A204.1 (cell line): ENCODE data around the gene FNDC7.
"Not testable (repeated sequence)": the region's sequence is repeated elsewhere in the genome, so short reads cannot be mapped to it uniquely, and the experiment has no call there.

Experiments
- FAIRE-seq: peaks from 2 replicates; lab custom pipeline; 2012; peaks lifted over from hg19 to GRCh38; lab: Jason Lieb, UNC

FNDC7 gene

DNA sequence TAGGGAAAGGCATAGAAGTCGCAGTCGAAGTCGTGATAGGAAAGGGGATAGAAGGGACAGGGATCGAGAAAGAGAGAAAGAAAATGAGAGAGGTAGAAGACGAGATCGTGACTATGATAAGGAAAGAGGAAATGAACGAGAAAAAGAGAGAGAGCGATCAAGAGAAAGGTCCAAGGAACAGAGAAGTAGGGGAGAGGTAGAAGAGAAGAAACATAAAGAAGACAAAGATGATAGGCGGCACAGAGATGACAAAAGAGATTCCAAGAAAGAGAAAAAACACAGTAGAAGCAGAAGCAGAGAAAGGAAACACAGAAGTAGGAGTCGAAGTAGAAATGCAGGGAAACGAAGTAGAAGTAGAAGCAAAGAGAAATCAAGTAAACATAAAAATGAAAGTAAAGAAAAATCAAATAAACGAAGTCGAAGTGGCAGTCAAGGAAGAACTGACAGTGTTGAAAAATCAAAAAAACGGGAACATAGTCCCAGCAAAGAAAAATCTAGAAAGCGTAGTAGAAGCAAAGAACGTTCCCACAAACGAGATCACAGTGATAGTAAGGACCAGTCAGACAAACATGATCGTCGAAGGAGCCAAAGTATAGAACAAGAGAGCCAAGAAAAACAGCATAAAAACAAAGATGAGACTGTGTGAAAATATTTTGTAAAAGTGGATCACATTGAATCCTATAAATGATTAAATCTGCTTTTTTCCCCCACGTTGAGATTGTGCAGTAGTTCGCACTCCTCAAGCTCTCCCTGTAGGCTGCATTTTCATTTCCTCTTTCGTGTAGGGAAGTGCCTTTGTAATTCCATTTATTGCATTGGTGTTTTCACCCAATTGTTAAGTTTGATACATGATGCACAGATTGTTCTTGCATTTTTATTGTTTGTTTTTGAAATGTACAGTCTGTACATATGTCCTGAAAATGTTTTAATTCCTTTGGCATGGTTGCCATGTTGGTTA, 13.1 kb upstream of the FNDC7 start:
- no peak for FAIRE-seq

GRCh38 chr1:108701176-108701849, 11.4 kb upstream of the FNDC7 start:
- no peak for FAIRE-seq

DNA sequence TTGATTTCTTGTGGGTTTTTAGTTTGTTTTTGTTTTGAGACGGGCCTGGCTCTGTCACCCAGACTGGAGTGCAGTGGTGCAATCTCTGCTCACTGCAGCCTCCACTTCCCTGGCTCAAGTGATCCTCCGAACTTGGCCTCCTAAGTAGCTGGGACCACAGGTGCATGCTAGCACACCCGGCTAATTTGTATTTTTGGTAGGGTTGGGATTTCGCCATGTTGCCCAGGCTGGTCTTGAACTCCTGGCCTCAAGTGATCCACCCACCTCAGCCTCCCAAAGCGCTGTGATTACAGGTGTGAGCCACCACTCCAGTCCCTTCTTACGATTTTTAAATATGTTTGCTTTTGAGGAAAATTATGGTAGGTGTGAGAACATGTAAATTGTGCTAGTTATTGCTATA, 10.6 kb upstream of the FNDC7 start:
- not testable (repeated sequence) for FAIRE-seq

DNA sequence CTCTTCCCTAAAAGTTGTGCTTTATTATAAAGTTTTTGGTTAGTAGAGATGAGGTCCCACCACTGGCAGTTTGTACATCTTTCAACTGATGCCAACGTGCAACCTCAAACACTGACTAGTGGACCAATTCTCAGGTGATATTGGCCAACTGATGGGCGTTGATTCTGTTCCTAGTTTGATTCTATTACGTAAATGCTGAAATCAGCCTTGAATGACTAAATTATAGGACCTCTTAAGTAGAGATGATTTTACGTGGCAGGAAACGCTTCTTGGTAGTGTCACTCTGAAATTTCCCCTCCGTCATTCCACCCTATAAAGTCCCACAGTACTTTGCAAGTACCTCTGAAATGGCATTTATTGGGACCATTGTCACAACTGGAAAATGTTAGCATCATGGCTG, 8.8 kb upstream of the FNDC7 start:
- no peak for FAIRE-seq

DNA sequence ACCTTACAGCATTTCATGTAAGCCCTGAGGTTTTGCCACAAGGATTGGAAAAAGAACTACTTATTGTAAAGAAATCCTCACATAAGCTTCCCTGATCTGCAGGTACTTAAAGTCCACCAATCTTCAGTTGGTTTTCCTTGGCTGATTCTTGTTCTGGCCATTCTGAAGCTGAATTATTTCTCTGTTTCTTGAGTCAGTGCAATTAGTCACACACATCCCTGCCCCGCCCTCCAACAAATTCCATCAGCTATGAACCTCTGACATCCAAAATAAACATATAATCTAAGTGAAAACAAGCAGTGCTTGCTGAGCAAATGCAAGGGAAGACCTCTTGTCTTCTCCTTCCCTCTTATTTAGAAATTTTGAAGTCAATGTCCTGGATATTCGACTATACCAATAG, 8.2 kb upstream of the FNDC7 start:
- FAIRE-seq, result no peak

GRCh38 chr1:108706643-108707042, 6.1 kb upstream of the FNDC7 start:
- no peak for FAIRE-seq

- no peak for FAIRE-seq
Measured at GRCh38 chr1:108708691-108709660, 3.7 kb upstream of the FNDC7 start.

GRCh38 chr1:108715932-108716331, 3.2 kb downstream of the FNDC7 start:
- no peak for FAIRE-seq

GRCh38 chr1:108716437-108717230, 3.9 kb downstream of the FNDC7 start:
- FAIRE-seq, result no peak

GRCh38 chr1:108717774-108718316, 5.1 kb downstream of the FNDC7 start:
- FAIRE-seq, result no peak

GRCh38 chr1:108718927-108719655, 6.4 kb downstream of the FNDC7 start:
- no peak for FAIRE-seq

DNA sequence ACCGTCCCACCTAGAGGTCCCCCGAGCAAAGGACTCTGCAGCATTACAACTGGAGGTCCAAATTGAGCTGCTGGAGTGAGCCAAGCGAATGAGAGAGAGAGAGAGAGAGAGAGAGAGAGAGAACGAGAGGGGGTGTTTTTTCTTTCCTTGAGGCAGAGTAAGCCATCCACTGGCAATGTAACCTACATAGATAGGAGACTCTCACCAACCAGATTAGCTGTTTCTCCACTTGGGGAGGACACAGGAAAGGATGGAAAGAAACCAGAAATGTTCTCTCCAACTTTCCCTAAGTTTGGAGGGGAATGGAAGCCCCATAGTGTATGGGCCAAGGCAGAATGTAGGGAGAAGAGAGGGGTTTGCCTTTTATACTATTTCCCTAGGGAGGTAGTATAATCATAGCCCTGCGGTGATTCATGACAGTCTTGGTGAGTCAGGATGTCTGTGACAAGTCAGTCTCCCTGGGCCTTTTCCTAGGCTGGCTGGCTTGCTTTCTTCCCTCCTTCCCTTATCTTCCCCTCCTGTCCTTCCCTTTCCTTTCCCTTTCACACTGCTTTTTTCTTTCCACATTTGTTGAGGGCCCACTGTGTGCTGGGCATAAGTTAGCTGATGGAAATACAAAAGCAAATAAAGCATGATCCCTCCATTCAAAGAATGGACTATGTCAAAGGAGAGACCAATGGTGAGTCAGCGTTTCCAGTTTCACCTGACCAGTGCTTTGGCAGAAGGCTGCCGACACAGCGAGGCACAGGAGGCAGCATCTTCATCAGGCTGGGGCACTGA, 7.1 kb downstream of the FNDC7 start:
- no peak for FAIRE-seq

DNA sequence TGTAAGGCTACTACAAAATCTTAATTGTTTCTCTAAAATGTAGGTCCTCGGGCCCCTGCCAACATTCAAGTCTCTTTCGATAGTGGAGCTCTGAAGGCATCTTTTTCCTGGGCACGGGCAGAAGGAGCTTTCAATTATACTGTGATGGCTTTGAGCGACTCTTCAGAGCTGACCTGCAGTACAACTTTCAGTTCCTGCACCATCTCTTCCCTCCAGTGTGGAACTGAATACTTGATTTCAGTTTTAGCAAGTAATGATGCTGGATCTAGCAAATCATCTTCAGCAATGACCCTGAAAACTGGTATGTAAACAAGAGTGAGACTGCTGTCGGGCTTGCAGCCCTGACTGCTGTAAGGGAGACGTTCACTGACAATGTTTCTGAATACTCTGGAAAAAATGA, 9.6 kb downstream of the FNDC7 start:
- no peak for FAIRE-seq

DNA sequence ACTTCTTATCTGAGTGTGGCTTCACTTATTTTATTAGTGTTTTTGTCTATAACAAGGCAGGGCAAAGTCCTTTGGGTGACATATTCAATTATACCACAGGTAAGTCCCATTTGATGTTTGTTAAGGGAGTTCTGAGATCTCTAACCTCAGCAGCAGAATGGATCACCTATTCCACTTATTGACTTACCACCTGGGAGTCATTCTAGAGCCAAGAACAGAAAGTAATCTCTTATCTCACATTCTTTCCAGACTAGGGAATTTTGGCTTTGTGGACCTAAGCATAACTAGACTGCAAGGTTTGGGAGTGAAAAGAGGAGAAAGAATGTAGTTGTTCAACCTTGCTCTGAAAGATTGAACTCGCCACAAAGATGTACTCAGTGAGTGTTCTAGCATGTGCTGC, 13.2 kb downstream of the FNDC7 start:
- no peak for FAIRE-seq

DNA sequence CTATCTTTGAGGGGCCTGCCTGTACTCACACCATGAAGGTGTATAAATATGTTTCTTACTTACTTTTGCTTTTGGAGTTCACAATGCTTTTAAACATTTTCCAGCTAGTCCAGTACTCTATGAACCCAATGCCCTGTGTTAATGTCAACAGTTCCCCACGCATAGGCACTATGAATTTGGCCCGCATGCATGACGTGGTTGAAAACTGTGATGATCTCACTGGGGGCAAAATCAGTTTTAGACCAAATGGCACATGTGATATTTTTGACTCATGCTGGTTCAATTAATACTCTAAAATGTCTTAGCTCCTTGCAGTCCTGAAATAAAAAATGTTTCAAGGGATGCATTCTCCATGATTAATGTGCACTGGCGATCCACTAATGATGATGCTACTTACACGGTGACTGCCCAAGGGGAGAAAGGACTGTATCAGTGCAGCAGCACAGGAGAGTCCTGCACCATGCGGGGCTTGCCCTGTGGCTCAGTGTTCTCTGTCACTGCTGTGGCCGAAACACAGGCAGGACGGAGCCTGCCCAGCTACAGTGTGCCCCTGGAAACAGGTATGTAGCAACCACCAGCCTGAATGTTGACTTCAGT, 15.7 kb downstream of the FNDC7 start:
- FAIRE-seq, result no peak

DNA sequence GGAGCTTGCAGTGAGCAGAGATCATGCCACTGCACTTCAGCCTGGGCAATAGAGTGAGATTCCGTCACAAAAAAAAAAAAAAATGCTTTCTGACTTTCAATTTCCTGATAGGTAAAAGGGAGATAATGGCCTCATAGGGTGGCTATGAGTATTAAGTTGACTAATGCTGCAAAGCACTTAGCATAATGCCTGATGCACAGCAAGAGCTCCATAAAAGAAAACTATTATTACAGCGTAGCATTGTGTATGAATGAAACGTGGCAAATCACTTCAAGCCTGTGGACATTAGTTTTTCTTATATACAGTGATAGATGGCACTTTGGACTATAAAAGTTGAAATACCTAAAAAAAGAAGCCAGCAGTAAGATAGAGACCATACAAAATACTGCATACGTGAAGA, 16.8 kb downstream of the FNDC7 start:
- no peak for FAIRE-seq

DNA sequence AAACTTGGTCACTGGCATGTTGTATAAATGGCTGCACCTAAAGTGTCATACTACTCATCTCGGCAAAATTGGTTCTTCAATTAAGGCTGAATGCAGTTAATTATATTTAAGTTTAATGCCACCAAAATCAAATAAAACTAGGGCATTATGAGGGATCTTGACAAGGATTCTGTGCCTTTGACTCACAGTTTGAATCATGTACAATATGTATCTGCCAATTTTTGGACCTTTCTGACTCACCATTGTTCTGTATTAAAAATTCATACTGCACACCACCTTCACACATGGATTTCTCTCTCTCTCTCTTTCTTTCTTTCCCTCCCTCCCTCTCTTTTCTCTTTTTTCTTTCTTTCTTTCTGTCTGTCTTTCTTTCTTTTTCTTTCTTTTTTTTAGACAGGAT, 19.7 kb downstream of the FNDC7 start:
- FAIRE-seq, result no peak

DNA sequence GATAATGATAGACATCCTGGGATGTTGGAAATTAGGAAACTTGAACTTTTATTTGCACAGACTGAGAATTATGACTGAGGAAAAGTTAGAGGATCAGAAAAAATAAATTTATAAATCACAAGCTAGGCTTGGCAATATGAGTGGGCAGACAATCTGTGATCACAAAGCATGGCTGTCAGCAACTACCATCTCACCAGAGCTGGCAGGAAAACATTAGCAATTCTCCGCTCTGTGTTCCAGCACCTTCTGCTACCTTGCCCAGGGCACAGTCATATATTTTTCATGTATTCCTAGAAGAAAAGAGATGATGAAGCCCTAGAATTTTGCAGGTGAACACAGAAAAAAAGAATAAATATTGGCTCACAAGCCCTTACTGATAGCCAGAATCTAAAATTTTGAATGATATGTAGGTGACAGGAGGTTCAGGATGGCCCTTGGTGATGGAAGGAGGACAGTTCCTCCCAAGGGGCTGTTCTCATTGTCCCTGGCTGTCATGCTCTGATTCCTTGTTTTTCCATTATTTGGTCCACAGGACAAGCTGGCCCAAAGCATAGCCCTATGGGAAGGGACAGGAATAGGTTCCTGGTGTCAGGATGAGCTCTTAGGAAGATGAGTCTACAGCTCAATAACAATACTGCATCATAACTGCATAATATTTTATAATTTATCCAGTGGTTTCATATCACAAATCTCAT, 21.6 kb downstream of the FNDC7 start:
- no peak for FAIRE-seq

DNA sequence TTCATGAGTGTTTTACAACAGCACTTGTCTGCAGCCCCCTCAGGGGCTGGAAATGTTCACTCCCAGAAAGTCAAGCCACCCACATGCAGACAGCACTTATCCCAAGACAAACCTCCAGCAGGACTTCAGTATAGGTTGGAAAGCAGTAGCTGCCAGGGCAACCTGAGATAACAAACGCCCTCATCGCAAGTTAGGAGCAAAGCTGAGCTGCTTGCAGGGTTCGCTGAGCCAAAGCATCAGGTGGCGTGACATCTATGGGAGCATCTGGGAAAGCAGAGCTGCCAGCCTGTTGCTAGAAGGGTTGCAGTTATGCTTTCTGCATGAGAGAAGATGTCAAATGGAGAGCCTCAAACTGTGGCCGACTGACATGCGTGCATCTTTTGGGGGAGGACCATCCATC, 29.5 kb downstream of the FNDC7 start:
- no peak for FAIRE-seq
